Stimulated activated CD4-positive, alpha-beta T cell treated with anti-CD3 and anti-CD28 coated beads, TNF-alpha, amount 100 ng/mL, for 24 hours (primary cell): ENCODE data around the gene CCL19.

Source experiments
- DNase-seq, 3 experiments: peaks; one replicate each; pipeline ENCODE4 v3.0.0-alpha.2; 2020; ENCODE audit warnings: low read depth in 3 of 3

CCL19 gene

DNA sequence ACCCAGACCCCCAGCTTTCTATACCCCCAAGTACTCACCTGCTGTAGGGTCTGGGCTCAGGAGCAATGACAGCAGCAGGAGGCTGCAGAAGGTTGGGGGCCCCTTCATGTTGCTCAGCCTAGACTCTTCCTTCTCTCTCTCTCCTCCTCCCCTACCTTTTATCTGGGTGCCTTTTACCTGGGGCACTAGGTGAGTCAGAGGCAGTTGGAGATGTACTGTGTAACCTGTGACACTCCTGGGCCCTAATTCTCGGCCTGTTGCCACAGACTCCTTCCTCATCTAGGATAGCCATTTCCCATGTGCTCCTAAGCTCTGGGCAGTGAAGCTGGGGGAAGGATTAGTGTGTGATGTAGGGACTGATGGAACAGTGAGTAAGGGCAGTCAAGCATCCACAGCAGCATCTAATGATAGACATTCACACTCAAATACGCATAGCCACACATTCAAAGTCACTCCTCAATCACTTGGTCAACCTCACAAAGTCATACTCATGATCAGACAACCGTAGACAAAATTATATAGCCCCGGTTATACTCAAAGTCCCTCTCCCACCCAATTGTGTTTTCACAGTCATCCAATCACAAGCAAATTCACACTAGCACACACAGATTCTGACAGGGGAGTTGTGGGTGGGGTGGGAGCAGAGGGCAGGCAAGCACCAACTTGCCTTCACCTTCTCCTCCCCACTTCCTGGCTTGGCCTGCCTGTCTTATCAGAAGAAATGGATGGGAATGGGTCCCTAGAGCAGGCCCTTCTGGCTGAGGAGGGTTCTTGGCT is 28.4 kb downstream of the CCL19 start, which contains the start of gene CCL27:
TSS of gene CCL27 (minus strand) at position 132 of the 777 bp plus-strand sequence. CDS start at position 108, 24 bp downstream.
- DNase-seq, result no peak

DNA sequence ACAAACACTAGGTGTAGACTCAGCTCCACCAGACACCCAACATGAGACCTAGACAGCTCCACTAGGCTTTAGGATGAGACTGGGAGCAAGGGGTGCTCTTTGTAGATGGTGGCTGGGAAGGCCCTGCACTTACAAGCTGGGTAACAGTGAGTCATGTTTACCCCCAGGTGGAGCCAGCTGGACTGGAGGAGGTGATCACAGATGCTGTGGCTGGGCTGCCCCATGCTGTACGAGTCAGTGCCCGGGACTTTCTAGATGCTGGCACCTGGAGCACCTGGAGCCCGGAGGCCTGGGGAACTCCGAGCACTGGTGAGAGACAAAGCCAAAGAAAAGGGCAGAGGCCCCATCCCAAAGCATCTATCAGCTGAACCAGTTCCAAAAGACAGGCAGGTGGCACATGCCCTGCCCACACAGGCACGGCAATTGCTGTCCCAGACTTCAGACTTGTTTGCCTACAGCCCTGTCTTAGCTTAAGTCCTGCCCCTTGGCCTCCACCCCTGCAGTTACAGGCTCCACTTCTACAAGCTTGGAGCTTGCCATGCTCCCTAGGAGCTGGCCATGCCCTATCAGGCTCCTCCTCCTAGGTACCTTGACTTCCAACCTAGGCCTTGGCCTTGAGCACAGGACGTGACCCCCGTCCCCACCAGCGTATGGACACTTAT is 31.4 kb downstream of the CCL19 start:
- no peak for DNase-seq

DNA sequence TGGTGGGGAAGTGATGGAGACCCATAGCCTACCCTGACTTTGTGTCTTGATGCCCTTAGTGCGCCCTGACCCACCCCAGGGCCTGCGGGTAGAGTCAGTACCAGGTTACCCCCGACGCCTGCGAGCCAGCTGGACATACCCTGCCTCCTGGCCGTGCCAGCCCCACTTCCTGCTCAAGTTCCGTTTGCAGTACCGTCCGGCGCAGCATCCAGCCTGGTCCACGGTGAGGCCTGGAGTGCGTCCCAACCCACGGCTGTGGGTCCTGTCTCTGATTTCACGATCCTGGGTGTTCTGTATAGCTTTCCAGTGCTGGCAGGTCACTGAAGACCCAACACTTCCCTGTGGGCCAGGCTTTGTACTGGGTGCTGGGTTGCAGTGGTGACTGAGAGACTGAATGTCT is 32.6 kb downstream of the CCL19 start:
- no peak for DNase-seq

DNA sequence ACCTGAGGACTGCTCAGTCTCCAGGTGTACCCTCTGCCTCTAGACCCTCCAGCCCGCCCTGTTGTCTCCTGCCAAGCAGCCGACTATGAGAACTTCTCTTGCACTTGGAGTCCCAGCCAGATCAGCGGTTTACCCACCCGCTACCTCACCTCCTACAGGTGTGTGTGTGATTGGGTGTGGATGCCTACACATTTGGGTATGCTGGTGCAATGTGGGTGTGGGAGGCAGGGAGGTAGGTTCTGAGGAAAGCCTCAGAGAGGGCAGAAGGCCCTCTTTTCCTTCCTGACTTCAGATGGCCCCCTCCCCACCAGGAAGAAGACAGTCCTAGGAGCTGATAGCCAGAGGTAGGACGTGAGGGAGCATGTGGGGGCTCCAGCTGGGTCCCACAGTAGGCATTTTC is 34.1 kb downstream of the CCL19 start:
- DNase-seq, result no peak

DNA sequence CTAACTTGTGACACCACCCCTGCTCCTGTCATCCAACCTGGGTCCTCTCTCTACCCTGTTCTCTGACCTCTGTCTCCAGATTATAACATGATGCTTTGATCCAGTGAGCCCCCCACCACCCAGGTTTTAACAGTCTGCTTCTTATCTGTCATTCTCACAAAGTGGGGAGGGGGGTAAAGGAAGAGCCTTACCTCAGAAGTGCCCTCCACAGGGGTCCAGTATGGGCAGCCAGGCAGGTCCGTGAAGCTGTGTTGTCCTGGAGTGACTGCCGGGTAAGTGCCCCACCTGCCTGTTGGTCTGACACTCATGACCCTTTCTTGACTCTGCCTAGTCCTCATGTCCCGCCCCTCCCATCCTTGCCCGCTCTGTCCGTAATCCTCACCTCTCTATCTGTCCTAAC is 35.7 kb downstream of the CCL19 start:
- DNase-seq, result no peak

DNA sequence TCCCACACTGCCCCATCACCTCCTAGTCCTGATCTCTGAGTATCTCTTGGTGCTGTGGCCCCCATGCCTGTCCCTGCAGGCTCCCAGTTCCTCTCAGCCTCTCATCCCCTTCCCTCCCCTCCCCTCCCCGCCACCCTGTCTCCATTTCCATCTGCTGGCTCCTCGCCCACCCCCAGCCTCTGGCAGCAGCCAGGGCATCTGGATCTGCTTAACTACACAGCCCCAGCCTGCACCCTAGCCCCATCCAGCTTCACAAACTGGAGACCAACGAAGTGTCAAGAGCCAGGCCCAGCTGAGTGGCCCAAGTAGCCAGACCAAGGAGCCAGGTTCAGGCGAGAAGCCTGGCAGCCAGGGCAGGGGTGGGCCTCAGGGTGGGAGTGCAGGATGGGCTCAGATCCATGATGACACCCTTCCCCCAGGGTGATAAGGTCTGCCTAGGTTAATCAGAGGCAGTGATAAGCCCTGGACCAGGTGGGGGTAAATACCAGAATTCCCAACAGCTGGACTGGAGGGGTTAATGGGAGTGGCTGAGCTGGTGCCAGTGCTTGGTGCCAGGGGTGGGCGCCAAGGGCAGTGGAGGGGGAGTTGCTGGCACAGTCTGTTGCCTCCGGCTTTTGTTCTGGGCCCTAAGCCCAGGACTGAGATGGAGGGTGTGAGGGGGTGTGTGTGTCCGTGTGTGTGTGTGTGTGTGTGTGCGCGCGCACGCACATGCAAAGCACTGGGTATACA is 36.6 kb downstream of the CCL19 start:
- no peak for DNase-seq

DNA sequence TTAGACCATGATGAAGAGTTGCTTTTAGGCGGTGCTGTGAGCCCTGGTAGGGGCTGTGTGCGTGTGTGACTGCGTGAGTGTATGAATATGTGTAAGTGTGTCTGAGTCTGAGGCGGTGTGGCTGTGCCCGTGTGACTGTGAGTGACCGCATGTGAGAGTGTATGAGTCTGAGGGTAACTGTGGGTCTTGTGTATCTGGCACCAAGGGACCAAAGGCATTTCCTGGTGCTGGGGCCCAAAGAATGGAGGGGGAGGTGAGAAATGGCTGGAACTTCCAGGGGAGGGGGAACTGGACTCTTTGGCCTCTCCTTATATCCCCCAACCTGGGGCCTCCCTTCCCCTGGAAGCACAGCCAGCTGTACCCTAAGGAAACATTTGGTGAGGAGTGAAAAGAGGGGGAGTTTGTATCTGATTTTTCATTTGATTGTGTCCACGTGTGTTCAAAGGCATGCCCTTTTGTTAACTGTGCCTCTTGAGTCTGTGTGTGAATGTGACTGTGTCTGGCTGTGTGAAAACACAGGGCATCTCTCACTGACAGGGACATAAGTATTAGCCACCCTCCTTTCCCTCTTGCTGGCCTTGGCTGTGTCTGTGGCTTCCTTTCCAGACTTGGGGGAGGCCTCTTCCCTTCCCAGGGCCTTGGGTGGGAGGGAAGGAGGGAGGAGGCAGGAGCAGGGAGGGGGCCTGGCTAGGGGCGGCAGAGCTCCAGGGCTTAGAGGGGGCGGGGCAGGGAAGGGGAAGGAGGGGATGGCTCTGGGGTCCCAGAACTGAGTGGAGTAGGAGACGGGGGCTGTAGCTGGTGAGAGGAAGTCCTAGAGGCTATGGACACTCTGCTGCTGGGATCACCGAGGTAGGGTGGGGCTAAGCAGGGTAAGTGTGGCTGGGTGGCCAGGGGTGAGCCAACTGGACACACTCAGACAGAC is 37.7 kb downstream of the CCL19 start:
- no peak for DNase-seq

DNA sequence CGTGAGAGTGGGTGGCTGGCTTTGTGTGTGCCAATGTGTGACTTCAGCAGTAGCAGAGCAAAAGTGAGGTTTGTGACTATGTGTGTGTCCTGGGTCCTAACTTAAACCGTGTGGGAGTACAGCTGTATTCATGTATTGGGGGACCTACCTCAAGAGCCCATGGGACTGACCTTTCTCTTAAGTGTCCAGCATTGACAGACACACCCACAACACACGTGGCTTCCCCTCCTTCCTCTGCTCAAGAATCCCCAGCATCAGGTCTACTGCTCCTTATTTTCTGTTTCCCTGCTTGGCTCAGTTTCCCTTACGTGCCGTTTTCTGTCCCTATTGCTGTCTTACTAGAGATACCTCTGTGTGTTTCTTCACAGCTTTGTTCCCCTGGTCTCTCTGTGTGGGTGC is 38.5 kb downstream of the CCL19 start:
- DNase-seq, result no peak

DNA sequence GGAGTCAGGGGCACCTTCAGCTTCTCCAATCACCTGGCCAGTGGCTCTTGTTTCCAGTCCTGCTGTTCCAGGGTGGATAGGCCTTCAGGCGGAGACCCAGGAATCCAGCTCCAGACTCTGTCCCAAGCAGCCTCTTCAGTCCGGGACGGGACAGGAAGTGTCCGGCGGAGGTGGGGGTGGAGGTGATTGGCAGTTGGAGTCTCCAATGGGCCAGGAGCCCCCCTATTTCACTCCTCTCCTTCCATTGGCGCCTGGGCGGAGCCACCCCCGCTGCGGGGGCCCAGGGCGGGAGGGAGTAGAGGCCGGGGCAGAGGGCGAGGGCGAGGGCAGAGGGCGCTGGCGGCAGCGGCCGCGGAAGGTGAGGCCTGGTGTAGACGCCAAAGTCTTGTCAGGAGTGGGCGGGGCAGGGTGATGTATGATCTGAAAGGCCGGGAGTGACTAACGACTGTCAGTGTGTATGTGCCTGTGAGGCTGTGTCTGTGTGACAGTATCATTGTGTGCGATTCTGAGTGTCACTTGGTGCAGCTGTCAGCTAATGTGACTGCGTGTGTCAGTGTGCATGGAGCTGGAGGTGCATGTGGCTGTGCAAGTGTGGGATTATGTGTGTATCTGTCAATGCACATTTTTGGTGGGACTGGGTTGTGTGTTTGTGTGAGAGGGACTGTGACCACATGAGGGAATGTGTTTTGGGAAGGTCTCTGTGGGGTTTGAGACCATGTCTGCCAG is 39.0 kb downstream of the CCL19 start, which contains the start of gene IL11RA:
TSS of gene IL11RA (plus strand) at position 310 of the 726 bp plus-strand sequence. CDS start 3,033 bp downstream, outside the sequence.
- peak in 1 of 3 experiments; percentile 67 for DNase-seq

DNA sequence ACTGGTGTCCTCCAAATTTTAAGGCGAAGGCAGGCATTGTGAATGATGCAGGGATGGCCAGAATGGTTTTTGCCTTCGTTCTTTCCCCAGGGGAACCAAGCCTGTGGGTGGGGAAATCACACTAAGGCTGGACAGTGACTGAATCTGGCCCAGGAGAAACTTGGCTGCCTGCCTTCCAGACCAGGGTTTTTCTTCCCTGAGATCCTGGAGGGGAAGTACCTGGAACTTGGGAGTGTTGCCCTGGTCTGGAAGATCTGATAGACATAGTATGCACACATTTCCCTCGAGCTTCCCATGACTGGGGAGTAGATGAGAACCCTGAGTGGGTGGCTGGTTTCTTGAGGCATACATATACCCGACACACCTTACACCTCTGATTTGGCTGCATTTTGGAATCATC is 39.8 kb downstream of the CCL19 start:
- no peak for DNase-seq

DNA sequence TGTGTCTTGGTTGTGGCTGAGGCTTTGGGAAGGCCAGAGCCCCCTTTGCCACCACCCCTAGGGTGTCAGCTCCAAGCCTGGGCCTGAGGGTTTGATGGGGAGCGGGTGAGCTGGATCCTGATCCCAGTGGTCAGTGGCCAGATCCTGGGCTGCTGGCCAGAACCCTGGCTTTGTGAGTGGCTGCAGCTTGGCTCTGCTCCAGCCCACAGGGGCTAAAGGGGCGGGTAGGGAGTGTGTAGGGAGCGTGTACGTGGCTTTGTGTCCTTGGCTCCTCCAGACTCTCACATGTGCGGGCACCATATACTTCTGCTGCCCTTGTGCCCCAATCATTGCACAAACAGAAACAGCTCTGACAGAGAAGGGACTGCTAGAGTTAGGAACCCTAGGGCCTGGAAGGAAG is 40.3 kb downstream of the CCL19 start:
- no peak for DNase-seq

DNA sequence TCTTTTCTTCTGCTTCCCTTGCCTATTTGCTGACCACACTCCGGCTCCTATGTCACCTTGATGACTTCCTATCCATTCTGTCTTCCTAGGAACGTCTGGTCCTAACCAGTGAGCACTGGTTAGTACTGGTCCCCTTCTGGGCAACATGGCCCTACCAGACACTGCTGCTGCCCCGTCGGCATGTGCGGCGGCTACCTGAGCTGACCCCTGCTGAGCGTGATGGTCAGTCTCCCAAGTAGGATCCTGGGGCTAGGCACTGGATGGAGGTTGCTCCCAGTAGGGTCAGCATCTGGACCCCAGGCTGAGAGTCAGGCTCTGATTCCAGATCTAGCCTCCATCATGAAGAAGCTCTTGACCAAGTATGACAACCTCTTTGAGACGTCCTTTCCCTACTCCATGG is 42.4 kb downstream of the CCL19 start:
- DNase-seq, result no peak

DNA sequence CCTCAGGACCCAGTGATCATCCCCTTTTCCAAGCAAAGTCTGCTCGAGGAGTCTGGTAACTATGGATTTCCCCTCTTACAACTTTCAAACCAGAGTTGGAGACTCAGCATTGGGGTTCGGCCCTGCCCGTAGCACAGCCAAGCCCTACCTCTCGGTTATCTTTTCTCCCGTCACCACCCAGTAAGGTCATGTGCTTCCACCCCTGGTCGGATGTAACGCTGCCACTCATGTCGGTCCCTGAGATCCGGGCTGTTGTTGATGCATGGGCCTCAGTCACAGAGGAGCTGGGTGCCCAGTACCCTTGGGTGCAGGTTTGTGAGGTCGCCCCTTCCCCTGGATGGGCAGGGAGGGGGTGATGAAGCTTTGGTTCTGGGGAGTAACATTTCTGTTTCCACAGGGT is 43.4 kb downstream of the CCL19 start:
- DNase-seq, result no peak

DNA sequence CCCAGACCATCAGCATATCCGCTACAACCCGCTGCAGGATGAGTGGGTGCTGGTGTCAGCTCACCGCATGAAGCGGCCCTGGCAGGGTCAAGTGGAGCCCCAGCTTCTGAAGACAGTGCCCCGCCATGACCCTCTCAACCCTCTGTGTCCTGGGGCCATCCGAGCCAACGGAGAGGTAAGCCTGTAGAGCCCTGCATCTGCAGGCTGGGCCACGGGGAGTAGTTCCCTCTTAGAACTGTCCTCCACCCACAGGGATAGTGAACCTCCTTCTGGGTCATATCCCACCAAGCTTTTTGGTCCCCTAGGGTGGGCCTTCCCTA is 44.0 kb downstream of the CCL19 start:
- DNase-seq, result no peak

DNA sequence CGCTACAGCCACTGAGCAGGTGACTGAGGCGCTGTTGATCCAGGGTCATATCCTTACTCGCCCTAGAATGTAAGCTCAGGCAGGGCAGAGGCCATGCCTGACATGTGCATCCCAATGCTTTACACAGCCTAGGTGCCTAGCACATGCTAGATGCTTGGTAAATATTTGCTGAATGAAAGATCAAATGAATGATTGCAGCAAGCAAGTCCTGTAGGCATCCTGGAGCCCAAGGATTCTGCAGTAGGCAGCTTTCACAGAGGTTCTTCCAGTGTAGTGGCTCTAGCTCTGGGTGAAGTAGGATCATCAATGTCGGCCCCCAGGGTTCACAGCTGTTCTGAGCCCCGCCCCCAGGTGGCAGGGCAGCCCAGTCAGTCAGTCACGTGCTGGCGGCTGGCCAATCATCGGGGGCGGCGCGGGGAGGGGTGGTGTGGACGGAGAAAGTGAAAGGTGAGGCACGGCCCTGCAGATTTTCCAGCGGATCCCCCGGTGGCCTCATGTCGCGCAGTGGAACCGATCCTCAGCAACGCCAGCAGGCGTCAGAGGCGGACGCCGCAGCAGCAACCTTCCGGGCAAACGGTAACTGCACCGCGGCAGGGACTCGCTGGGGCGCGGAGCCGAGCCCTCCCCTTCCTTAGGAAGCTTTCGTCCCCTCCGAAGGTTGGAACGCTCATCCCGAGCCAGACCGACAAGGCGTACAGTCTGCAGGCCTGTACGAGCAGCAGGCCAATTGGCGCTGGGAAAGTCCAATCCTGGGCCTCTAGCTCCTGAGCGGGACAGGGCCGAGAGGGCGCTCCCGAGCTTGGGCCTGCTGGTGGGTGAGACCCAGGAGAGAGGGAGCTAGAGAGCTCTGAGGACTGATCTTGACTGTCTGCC is 44.6 kb downstream of the CCL19 start, which contains the start of gene GALT:
TSS of gene GALT (plus strand) at position 465 of the 873 bp plus-strand sequence. CDS start at position 495, 30 bp downstream.
- DNase-seq, result peak; percentile 93 to 99 (median 96)

DNA sequence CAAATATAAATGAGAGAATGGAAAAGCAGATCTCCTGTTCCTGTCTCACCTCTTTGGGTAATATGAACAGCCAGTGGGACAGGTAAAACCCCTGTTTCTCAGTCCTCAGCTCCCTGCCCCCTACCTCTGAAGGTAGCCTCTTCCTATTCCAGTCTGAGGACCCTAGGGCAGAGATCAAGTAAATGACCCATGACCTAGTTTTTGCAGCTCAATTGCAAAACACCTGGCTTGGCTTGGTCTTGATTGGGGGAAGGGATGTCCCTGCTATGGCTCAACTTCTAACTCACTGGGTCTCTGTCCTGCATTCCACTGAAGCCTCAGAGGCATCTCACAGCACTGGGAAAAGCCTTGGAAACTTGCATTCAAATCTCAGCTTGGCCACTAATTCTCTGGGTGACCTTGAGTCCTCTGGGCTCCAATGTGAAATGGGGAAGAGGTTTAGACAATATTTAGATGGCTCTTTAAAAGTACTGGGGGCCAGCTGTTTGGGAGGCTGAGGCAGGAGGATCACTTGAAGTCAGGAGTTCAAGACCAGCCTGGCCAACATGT is 46.2 kb downstream of the CCL19 start:
- no peak for DNase-seq

DNA sequence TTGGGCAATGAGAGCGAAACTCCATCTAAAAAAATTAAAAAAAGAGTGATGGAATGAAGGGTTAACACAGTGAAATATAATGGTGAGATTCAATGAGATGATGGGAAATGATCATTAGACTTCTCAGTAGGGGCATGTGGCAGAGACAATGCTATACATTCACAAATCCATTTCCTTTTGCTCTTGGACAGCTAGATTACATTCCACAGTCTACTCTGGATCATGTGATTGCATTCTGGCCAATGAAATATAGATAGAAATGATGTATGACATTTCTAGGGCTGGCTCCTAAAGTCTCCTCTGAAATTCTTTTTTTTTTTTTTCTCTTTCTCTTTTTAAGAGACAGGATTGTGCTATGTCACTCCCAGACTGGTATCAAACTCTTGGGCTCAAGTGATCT is 48.4 kb downstream of the CCL19 start:
- no peak for DNase-seq
